ENCODE data around the gene ENOX1. TPM values are rescaled to one million over a fixed set of nuclear protein-coding genes. Genes with fewer than 3 reads are reported as not detected.

The ENOX1 gene
- total RNA-seq, 4 donors from 2014 or later: 0.25 to 0.52 (median 0.33) TPM

DNA sequence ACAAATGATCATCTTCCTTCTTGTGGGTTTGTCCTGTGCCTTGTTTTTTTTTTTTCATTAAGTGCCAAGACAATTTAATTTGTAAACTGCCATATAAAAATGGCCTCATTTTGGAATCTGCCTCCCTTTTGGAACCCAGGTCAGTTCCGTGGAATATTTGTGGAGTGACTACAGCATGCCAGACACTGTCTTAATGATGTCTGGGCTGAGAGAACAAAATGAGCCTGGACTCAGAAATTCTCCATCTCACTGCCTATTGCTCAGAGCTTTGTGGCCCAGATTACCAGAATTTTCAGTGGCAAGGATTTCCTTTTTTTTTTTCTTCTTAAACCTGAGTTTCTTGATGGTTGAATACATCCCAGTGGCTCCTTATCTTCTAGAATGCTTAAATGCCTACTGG, 340.6 kb downstream of the ENOX1 start:
- Histone ChIP-seq H3K9me3 (no peaks in the 10 kb centered on the region), H3K4me3 (no peak overlapping the region), H3K27me3 (no peaks in the 10 kb centered on the region), H3K27ac (no peak overlapping the region), H3K4me1 (peaks cover 7% of the 10 kb centered on the region), H3K36me3 (no peaks in the 10 kb centered on the region)
- no peak for DNase-seq (ENCODE audit: low spot score in 2 of 2)
- no peak for TF ChIP-seq POLR2A (IDR thresholded peaks at IDR 0.05)
- TF ChIP-seq, protein P1, sequence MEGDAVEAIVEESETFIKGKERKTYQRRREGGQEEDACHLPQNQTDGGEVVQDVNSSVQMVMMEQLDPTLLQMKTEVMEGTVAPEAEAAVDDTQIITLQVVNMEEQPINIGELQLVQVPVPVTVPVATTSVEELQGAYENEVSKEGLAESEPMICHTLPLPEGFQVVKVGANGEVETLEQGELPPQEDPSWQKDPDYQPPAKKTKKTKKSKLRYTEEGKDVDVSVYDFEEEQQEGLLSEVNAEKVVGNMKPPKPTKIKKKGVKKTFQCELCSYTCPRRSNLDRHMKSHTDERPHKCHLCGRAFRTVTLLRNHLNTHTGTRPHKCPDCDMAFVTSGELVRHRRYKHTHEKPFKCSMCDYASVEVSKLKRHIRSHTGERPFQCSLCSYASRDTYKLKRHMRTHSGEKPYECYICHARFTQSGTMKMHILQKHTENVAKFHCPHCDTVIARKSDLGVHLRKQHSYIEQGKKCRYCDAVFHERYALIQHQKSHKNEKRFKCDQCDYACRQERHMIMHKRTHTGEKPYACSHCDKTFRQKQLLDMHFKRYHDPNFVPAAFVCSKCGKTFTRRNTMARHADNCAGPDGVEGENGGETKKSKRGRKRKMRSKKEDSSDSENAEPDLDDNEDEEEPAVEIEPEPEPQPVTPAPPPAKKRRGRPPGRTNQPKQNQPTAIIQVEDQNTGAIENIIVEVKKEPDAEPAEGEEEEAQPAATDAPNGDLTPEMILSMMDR (IDR thresholded peaks at IDR 0.05): no peak
- no peak for TF ChIP-seq POLR2AphosphoS5 (IDR thresholded peaks at IDR 0.05)
- TF ChIP-seq EP300 (IDR thresholded peaks at IDR 0.05): no peak
- WGBS: 96% methylated on average over 1 of the region's 1 CpG

DNA sequence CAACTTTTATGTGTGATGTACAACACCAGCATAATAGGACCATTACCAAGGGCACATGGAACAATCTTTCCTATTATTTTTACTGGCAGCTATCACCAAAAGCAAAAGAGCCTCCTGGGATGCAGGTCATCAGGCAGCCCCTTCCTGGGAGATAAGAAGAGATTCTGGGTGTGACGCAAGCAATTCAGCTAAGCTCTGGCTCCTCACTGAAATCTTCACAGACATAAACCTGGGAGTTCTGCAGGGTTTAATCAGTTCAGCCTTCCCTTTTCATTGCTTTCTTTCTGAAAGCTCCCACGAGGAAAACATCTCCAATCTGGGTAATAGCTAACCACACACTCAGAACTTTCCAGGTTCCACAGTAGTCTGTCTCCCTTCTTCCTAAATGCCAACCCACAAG, 341.1 kb downstream of the ENOX1 start:
- Histone ChIP-seq H3K4me3 (no peak overlapping the region), H3K27me3 (no peaks in the 10 kb centered on the region), H3K9me3 (no peaks in the 10 kb centered on the region), H3K27ac (no peak overlapping the region), H3K4me1 (peaks cover 7% of the 10 kb centered on the region), H3K36me3 (no peaks in the 10 kb centered on the region)
- WGBS: 82% methylated on average over 2 of the region's 2 CpGs
- TF ChIP-seq POLR2A (IDR thresholded peaks at IDR 0.05) (no peak), POLR2AphosphoS5 (IDR thresholded peaks at IDR 0.05) (no peak), EP300 (IDR thresholded peaks at IDR 0.05) (no peak)
- TF ChIP-seq, protein P1 (IDR thresholded peaks at IDR 0.05): no peak
- DNase-seq (ENCODE audit: low spot score in 2 of 2): no peak

DNA sequence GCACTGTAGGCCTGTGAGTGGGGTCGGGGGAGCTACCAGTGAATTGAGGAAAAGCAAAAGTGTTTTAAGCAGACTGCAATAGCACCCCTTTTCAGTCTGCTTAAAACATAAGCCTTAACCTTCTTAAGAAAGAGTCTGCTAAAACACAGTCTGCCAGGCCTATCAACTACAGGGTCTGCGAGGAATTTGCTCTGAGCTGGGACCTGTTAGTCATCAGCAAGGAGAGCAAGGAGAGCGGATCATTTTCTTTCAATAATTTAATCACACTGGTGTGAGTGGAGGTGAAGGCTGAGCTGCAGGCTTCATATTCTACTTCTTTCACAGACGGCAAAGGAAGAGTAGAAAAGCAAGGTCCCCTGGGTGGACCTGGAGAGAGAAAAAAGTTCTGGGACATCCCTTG, 342.7 kb downstream of the ENOX1 start:
- no peak overlapping the region for H3K4me3 ChIP-seq
- peaks cover 7% of the 10 kb centered on the region for H3K4me1 ChIP-seq
- H3K27me3 ChIP-seq: no peaks in the 10 kb centered on the region
- H3K9me3 ChIP-seq: no peaks in the 10 kb centered on the region
- no peak for DNase-seq (ENCODE audit: low spot score in 2 of 2)
- WGBS: 87% methylated on average over 4 of the region's 4 CpGs
- TF ChIP-seq, protein P1 (IDR thresholded peaks at IDR 0.05): no peak
- TF ChIP-seq EP300 (IDR thresholded peaks at IDR 0.05) (no peak), POLR2AphosphoS5 (IDR thresholded peaks at IDR 0.05) (no peak), POLR2A (IDR thresholded peaks at IDR 0.05) (no peak)
- H3K36me3 ChIP-seq: no peaks in the 10 kb centered on the region
- H3K27ac ChIP-seq: no peak overlapping the region

DNA sequence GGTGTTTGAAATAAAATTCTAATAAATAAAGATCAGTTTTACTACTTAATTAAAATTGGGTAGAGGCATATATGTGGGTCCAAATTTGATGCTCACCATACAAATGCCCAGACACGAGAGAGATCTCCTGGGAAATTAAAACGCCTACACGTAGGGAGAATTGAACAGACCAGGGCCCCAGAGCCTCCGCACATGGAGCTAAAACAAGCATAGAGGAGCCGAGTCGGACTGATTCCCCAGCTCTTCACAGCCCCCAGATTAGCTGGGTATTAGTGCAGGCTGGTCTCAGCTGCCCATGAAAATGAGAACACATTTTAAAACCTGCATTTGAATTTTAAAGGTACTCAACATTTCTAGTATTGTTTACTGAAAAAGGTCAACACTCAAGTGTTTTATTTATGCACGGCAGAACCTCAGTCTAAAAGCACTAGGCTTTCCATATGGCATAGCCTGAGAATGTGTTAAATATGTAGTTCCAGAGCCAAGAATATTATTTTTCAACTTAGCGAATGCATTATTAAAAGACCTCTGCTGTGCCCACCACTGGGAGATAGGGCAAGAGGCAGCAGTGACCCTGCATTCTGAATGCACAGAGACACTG, 344.8 kb downstream of the ENOX1 start:
- no peak overlapping the region for H3K4me3 ChIP-seq
- no peak overlapping the region for H3K27ac ChIP-seq
- H3K27me3 ChIP-seq: no peaks in the 10 kb centered on the region
- no peaks in the 10 kb centered on the region for H3K9me3 ChIP-seq
- no peaks in the 10 kb centered on the region for H3K4me1 ChIP-seq
- no peak for DNase-seq (ENCODE audit: low spot score in 2 of 2)
- H3K36me3 ChIP-seq: no peaks in the 10 kb centered on the region
- TF ChIP-seq EP300 (IDR thresholded peaks at IDR 0.05) (no peak), POLR2AphosphoS5 (IDR thresholded peaks at IDR 0.05) (no peak), POLR2A (IDR thresholded peaks at IDR 0.05) (no peak)
- TF ChIP-seq, protein P1 (IDR thresholded peaks at IDR 0.05): no peak
- 88% methylated on average over 8 of the region's 8 CpGs for WGBS

DNA sequence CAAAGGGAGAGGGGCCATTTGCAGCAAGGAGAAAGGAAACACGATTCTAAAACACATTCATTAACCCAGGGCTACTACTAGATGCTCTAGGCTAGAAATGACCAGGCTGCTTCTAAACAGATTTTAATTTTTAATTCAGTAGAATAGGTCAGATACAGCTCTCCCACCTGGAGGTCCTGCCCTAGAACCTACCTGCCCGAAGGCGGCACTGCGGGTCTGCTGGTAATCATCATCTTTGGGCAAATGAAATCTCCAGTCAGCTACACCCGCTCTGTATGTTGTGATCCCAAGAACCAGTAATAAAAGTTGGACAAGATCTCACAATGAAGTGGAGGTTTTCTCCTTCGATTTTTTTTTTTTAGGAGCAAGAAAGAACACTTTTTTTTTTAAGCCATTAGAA, 345.3 kb downstream of the ENOX1 start:
- H3K36me3 ChIP-seq: no peaks in the 10 kb centered on the region
- no peaks in the 10 kb centered on the region for H3K27me3 ChIP-seq
- DNase-seq (ENCODE audit: low spot score in 2 of 2): no peak
- no peak overlapping the region for H3K4me3 ChIP-seq
- WGBS: 85% methylated on average over 6 of the region's 6 CpGs
- H3K4me1 ChIP-seq: no peaks in the 10 kb centered on the region
- TF ChIP-seq POLR2AphosphoS5 (IDR thresholded peaks at IDR 0.05): no peak
- TF ChIP-seq EP300 (IDR thresholded peaks at IDR 0.05): no peak
- TF ChIP-seq, protein P1 (IDR thresholded peaks at IDR 0.05): no peak
- TF ChIP-seq POLR2A (IDR thresholded peaks at IDR 0.05): no peak
- no peaks in the 10 kb centered on the region for H3K9me3 ChIP-seq
- no peak overlapping the region for H3K27ac ChIP-seq
